Suppressor macrophage treated with lipopolysaccharide for 4 hours (primary cell): Measurements from ENCODE around the gene SPAST.
"Not testable (repeated sequence)": the region's sequence is repeated elsewhere in the genome, so short reads cannot be mapped to it uniquely, and the experiment has no call there.

ENCODE experiments used
- DNase-seq: peaks from one replicate; pipeline ENCODE4 v3.0.0-alpha.2; 2020

Gene SPAST

DNA sequence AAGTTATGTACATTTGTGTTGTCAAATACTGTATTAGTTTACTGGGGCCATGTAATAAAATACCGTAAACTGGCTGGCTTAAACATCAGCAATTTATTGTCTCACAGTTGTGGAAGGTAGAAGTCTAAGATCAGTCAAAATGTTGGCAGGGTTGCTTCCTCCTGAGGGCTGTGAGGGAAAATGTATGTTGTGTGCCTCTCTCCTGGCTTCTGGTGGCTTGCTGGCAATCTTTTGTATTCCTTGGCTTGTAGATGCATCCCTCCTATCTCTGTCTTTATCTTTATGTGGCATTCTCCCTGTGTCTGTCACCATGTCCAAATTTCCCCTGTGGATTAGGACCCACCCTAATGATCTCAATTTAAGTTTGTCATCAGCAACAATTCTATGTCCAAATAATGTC is 65.3 kb downstream of the SPAST start:
- no peak for DNase-seq

DNA sequence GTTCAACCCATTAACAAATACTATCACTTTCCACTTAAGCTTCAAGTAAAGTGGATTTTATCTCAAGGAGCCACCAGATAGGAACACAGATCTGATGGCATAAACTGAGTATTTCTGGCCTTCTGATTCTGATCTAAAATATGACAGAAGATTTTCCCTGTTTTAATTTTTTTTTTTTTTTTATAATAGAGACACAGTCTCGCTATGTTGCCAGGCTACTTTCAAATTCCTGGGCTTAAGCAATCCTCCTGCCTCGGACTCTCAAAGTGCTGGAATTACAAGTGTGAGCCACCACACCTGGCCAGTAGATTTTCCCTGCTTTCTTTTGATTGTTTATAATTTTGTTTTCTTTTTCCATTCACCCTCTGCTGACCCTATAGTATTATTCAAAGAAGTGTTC is 65.7 kb downstream of the SPAST start:
- no peak for DNase-seq

DNA sequence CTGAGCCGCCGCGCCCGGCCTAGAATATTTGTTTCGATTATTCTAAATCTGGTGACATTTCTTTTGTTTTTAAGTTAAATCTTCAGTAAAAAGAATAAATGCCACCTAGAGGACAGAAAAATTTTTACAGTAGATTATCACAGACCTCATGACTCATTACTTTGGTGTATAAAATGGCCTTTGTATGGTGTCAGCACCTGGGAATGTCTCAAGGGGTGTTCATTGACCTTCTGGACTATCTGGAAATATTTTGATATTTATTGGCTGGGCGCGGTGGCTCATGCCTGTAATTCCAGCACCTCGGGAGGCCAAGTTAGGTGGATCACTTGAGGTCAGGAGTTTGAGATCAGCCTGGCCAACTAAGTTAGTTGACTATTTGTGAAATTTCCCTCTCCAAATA is 72.1 kb downstream of the SPAST start:
- DNase-seq: peak; percentile 64

DNA sequence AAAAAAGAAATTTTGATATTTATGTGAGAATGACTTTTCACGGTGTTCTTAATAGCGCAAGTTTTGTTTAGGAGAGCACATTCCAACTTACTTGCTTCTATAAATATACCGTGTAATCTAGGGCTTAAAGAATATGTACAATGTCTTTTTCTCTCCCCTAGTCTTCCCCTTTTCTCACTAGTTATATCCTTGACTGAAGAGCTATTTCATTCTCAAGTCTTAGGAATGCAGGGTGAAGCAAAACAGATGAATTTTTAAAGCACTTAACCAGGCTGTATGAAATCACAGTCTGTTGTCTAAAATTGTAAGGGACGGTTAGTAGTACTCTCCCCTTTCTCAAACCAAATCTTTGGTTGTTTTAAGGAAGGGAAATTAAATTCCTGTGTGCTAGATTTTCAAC is 72.7 kb downstream of the SPAST start:
- no peak for DNase-seq

DNA sequence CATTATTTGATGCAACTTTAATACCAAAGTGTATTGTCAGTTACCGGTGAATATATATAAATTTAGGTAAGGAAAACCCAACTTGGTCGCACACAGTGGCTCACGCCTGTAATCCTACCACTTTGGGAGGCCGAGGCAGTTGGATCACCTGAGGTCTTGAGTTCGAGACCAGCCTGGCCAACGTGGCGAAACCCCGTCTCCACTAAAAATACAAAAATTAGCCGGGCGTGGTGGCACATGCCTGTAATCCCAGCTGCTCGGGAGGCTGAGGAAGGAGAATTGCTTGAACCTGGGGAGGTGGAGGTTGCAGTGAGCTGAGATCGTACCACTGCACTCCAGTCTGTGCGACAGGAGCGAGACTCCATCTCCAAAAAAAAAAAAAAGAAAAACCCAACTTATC is 88.2 kb downstream of the SPAST start:
- not testable (repeated sequence) for DNase-seq

DNA sequence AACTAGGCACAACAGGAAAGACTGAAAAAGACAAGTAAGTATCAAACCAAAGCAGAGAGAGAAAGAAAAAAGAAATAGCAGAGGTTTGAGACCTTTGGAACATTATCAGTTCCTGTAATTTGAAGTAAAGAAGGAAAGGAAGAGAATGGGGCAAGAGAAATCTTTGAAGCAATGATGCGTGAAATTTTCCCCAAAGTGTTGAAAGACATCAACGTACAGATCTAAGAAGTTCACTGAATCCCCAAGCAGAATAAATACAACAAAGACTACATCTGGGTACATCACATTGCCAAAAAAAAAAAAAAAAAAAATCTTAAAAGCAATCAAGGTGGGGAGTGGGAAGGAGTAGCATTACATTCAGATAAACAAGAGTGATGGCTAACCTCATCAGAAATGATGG is 96.3 kb downstream of the SPAST start:
- DNase-seq: no peak

DNA sequence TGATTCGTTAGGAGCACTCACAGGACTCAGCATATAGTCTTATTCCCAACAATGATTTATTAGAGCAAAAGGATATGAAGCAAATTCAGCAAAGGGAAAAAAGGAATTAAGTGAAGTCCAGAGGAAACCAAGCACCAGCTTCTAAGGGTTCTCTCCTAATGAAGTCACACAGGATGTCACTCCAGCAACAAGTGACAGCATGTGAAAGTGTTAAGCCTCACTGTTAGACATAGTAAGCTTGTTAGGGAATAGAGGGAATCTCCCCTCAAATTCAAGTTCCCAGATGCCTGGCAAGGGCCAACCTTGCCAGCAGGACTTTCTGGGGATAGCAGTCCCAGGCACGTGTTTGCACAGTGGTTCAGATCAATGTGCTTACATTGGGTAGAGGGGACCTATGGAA is 97.9 kb downstream of the SPAST start:
- DNase-seq: no peak

DNA sequence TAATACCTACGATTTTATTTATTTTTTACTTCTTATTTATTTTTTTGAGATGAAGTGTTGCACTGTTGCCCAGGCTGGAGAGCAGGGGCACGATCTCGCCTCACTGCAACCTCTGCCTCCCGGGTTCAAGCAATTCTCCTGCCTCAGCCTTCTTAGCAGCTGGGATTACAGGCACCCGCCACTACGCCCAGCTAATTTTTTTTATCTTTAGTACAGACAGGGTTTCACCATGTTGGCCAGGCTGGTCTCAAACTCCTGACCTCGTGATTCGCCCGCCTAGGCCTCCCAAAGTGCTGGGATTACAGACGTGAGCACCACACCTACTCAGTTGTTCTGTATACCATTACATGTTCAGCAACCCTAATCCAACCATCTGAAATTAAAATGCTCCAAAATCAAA is 100.9 kb downstream of the SPAST start:
- not testable (repeated sequence) for DNase-seq

DNA sequence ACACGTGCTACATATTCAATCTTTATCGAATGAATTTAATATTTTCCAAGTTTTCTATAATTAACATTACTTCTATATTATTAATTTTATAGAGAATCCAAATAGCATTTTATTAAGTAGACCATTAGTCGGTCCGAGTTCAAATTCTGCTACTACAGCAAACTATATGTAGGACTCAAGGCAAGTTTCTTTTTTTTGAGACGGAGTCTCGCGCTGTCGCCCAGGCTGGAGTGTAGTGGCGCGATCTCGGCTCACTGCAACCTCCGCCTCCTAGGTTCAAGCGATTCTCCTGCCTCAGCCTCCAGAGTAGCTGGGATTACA is 101.6 kb downstream of the SPAST start:
- peak; percentile 10 for DNase-seq

DNA sequence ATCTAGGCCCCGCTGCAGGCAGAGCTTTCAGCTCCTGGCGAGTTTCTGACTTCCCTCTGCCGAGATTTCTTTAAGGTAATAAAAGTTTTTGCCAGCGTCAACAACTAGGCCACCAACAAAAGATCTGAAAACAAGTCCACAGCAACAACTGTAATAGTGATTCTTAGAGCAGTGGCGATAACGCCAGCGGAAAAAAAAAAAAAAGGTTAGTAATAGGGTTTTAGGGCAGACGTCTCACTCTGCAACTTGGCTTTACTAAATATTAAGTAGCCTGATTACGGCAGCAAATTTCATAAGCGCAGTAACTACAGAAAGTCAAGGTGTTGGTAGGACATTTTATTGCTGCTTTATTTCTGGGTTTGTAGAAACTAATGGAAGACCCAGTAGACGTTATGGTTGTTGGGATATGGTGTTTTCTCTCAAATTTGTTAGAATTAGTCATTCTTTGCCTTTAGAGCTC is 102.8 kb downstream of the SPAST start:
- no peak for DNase-seq

DNA sequence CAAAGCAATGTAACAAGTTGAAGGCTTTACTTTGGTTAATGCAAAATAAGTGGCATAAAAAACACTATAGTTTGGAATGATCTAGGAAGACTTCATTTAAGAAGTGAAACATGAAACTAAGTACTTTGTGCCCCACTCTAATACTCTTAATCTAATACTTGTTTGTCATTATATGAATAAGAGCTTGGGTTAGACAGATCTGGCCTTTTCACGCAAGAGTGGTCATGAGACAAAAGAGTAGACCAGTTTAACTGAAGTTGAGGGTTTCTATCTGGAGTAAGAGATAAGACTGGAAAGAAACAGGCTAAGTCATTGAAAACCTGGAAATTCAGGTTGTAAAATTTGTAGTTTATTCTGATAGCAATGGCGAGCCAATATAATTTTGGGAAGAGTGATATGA is 105.2 kb downstream of the SPAST start:
- DNase-seq: no peak

DNA sequence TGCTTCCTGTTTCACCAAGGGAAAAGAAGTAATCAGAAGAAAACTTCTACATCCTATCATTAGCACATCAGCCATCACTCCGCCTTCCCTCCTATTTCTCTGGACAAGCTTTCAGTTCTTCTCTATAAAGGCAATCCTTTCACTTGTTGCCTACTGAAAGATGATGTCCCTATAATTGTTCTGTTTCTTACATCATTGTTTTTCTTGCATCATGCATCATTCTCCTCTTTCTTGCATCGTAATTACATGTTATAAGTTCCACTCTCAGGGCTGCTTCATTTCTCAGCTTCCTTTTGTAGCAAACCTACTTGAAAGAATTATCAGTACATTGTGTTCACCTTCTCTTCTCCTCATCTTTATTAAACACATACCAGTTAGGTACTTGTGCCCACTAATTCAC is 109.5 kb downstream of the SPAST start:
- DNase-seq: peak; percentile 18

DNA sequence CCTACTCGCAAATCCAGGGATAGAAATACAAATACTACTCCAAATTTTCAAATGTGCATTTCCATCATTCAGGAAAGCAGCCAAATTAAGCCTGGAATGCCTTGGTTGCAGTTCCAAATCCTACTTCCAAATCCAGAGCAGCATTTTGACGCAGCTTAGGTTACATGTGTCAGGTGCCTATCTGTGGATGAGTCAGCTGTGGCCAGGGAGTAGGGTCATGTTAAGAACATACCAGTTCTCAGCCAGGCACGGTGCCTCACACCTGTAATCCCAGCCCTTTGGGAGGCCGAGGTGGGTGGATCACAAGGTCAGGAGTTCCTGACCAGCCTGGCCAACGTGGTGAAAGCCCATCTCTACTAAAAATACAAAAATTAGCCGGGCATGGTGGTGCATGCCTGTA is 119.3 kb downstream of the SPAST start:
- DNase-seq: no peak

DNA sequence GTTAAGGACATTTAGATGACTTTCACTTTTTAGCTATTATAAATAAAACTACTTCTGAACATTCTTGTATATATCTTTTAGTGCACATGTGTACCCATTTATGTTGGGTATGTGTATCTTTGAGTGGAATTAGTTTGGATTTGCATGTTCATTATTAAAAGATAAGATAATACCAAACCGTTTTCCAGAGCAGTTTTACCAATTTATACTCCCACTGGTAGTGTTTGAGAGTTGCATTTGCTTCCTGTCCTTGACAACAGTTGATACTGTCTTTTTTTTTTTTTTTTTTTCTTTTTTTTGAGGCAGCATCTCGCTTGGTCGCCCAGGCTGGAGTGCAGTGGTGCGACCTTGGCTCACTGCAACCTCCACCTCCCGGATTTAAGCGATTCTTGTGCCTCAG is 125.7 kb downstream of the SPAST start:
- no peak for DNase-seq

DNA sequence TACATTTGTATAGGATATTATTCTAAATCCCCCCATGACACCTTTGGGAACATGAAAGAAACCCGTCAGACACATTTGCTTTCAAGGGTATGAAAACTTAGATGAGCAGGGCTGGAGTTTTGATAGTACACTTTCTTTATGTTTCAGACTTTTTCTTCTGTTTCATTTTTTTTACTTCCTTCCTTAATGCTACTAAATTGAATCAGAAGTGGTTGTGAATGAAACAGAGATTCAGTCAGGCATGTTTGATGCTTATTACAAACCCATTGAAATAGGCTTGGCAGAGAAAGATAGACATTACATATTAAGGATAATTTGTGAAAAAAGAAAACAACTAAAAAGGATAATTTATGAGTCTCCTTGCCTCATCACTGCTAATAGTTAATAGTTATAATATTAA is 129.1 kb downstream of the SPAST start:
- DNase-seq: no peak

DNA sequence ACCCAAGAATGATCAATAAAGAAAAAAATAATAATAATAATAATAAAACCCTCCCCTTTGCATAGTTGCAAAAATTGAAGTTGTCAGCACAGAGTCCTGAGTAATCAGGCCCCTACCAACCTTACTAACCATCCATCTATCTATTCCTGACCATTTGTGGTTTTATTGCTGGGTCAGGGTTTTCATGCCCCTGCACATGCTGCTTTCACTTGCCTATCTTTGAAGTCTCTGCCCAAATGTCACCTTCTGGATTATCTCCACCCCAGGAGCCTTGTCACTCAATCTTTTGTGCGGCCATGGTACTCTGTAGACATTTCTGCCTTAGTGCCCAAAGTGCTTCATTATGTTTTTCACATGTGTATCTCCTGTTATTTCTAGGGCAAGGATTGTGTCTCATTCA is 137.5 kb downstream of the SPAST start:
- no peak for DNase-seq

DNA sequence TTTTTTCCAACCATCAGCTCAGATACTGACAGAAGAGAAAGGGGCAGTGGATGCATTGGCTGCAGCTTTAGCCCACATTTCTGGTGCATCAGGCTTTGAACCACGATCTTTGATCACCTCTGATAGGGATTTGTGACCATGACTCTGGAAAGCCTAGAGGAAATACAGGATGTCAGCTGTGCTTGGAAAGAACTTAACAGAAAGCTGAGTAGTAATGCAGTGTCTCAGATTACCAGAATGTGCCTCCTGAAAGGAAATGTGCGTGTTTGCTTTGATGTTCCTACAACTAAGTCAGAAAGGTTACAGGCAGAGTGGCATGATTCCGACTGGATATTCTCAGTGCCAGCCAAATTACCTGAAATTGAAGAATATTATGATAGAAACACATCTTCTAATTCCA is 140.1 kb downstream of the SPAST start:
- DNase-seq: not testable (repeated sequence)
